Measurements from ENCODE around the gene RPS6KC1. TPM values are rescaled to one million over a fixed set of nuclear protein-coding genes. Genes with fewer than 3 reads are reported as not detected.

RPS6KC1 gene
- total and polyA plus RNA-seq, 5 donors: 4.3 to 14.6 (median 11.5) TPM

DNA sequence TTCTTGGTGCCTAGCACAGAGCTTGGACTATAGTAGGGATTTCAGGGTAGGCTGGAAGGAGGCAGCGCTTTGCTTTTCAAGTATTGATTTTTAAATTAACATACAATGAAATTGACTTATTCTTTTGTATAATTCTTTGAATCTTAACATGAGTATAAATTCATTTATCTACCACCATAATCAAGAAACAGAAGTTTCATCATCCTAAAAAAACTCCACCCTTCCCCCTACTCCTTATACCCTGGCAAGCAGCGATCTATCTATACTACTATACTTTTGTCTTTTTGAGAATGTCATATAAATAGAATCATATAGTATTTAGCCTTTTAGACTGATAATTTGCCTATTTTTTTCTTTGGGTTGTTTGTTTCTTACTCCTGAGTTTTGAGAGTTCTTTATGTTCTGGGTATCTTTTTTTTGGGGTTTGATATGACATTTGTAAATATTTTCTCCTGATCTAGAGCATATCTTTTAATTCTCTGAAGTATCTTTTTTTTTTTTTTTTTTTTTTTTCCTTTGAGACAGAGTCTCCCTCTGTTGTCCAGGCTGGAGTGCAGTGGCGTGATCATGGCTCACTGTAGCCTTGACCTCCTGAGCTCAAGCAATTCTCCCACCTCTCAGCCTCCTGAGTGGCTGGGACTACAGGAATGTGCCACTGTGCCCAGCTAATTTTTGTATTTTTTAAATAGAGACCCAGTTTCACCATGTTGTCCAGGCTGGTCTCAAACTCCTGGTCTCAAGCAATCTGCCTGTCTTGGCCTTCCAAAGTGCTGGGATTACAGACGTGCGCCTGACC lies 6.4 kb downstream of the RPS6KC1 start:
- ATAC-seq: no peak
- DNase-seq: no peak
- no peaks in the 10 kb centered on the region for H3K9me3 ChIP-seq (ENCODE audit: control insufficient read depth, low read length)
- no peak overlapping the region for H3K27ac ChIP-seq (ENCODE audit: low read length)
- intact Hi-C loops (cut with DNase I): no loop called here
- 88% methylated on average over 5 of the region's 5 CpGs for WGBS
- no peaks in the 10 kb centered on the region for H3K4me1 ChIP-seq (ENCODE audit: control insufficient read depth, insufficient read depth, low read length)
- H3K4me3 ChIP-seq (ENCODE audit: low read length): no peak overlapping the region
- H3K27me3 ChIP-seq (ENCODE audit: control insufficient read depth, insufficient read depth): no peaks in the 10 kb centered on the region

DNA sequence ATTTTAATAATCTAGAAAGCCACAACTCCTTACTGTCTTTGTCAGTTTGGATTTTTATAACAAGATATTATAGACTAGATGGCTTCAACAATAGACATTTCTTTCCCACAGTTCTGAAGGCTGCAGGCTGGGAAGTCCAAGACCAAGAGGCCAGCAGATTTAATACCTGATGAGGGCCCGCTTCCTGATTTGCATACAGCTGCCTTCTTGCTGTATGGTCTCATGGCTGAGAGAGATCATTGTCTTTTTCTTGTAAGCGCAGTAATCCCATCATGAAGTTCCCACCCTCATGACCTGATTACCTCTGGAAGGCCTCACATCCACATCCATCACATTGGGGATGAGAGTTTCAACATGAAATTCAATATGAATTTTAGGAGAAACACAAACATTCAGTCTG lies 9.8 kb downstream of the RPS6KC1 start:
- over 99% methylated on average over 2 of the region's 2 CpGs for WGBS
- intact Hi-C loops (cut with DNase I): no loop called here
- Histone ChIP-seq H3K4me1 (ENCODE audit: control insufficient read depth, insufficient read depth, low read length) (peaks cover 2% of the 10 kb centered on the region), H3K9me3 (ENCODE audit: control insufficient read depth, low read length) (no peaks in the 10 kb centered on the region), H3K27ac (ENCODE audit: low read length) (no peak overlapping the region), H3K27me3 (ENCODE audit: control insufficient read depth, insufficient read depth) (no peaks in the 10 kb centered on the region), H3K4me3 (ENCODE audit: low read length) (no peak overlapping the region)
- DNase-seq (no peak), ATAC-seq (no peak)

DNA sequence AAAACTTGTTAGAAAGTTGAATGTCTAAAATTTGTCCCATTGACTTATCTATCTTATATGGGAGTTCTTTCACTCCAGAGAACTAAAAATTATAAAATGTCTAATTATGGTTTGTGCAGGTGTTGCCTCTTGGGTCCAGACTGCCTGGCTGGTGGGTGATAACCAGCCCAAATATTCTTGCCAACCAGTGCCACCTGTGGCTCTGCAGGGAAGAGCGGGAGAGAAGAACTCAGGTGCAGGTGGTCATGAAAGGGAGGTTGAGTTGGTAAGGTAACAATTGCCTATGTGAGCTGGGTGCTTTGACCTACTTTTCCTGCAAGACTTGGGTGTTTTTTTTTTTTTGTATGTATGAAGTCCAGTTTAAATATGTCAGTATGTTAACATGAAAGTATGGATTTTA lies 10.2 kb downstream of the RPS6KC1 start:
- H3K9me3 ChIP-seq (ENCODE audit: control insufficient read depth, low read length): no peaks in the 10 kb centered on the region
- ATAC-seq: no peak
- intact Hi-C loops (cut with DNase I): no loop called here

DNA sequence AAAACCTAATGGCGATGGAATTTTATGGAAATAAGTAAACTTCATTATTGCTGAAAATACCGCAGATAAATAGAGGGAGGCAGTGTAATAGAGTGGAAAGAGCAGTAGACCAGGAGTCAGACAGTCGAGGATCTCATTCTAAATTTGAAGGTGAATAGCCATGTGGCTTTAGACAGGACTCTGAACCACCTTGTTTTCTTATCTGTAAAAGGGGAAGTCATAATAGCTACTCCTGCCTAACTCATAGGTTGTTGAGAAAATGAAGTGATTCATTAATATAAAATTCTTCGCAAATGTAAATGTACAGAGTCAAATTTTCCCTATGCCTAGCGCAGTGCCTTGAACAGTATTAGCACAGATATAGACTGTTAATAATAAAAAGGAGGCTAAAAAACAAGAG lies 14.8 kb downstream of the RPS6KC1 start:
- intact Hi-C loops (cut with DNase I): no loop called here
- DNase-seq (no peak), ATAC-seq (no peak)
- no peak overlapping the region for H3K4me3 ChIP-seq (ENCODE audit: low read length)
- whole genome bisulfite sequencing: 95% methylated on average over 5 of the region's 5 CpGs
- peaks cover 2% of the 10 kb centered on the region for H3K4me1 ChIP-seq (ENCODE audit: control insufficient read depth, insufficient read depth, low read length)
- no peak overlapping the region for H3K27ac ChIP-seq (ENCODE audit: low read length)
- H3K9me3 ChIP-seq (ENCODE audit: control insufficient read depth, low read length): no peaks in the 10 kb centered on the region
- no peaks in the 10 kb centered on the region for H3K27me3 ChIP-seq (ENCODE audit: control insufficient read depth, insufficient read depth)

More for the DNA sequence above, 10.2 kb downstream of the RPS6KC1 start:
- Histone ChIP-seq H3K4me3 (ENCODE audit: low read length) (no peak overlapping the region), H3K4me1 (ENCODE audit: control insufficient read depth, insufficient read depth, low read length) (peaks cover 2% of the 10 kb centered on the region), H3K27me3 (ENCODE audit: control insufficient read depth, insufficient read depth) (no peaks in the 10 kb centered on the region), H3K27ac (ENCODE audit: low read length) (no peak overlapping the region)
- no peak for DNase-seq
- WGBS: 98% methylated on average over 1 of the region's 1 CpG

DNA sequence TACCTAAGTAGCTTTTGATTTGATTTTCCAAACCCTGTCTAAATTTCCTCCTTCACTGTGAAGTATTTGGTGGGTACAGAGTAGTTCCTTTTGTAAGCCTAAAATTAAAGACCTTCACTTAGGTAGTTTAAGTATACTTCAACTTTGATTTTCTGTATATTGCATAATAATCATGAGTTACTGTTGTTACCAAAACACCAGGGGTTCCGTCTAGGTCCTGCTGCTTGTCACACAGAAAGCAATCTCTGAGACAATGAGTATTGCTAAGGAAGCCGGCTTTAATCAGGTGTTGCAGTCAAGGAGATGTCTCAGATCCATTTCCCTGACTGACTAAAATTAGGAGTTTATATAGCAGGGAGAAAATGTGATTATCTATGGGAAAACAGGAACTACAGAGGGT lies 15.3 kb downstream of the RPS6KC1 start:
- DNase-seq (no peak), ATAC-seq (no peak)
- intact Hi-C loops (cut with DNase I): no loop called here
- Histone ChIP-seq H3K27me3 (ENCODE audit: control insufficient read depth, insufficient read depth) (no peaks in the 10 kb centered on the region), H3K4me1 (ENCODE audit: control insufficient read depth, insufficient read depth, low read length) (peaks cover 2% of the 10 kb centered on the region), H3K27ac (ENCODE audit: low read length) (no peak overlapping the region), H3K4me3 (ENCODE audit: low read length) (no peak overlapping the region), H3K9me3 (ENCODE audit: control insufficient read depth, low read length) (no peaks in the 10 kb centered on the region)
- WGBS: 73% methylated on average over 2 of the region's 2 CpGs

DNA sequence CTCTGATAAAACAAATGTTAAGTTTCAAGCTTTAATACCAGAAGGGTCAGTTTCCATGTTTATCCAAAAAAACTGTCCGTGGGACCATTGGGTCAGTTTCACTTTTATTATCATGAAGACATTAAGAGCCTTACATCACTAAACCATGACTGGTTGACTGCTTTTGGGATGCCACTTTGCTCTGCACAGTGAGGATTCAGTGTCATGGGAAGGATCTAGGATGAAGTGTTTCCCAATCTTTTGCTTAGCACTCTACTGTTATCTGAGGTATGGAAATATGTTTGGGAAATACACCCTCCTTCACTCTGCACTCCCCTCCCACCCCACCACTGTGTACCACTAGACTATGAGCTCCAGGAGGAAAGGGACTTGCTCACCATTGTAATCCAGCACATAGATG lies 16.3 kb downstream of the RPS6KC1 start:
- Histone ChIP-seq H3K9me3 (ENCODE audit: control insufficient read depth, low read length) (no peaks in the 10 kb centered on the region), H3K27me3 (ENCODE audit: control insufficient read depth, insufficient read depth) (no peaks in the 10 kb centered on the region), H3K27ac (ENCODE audit: low read length) (no peak overlapping the region), H3K4me1 (ENCODE audit: control insufficient read depth, insufficient read depth, low read length) (peaks cover 2% of the 10 kb centered on the region), H3K4me3 (ENCODE audit: low read length) (no peak overlapping the region)
- WGBS: 79% methylated on average over 1 of the region's 1 CpG
- ATAC-seq: no peak
- no peak for DNase-seq
- intact Hi-C loops (cut with DNase I): no loop called here

DNA sequence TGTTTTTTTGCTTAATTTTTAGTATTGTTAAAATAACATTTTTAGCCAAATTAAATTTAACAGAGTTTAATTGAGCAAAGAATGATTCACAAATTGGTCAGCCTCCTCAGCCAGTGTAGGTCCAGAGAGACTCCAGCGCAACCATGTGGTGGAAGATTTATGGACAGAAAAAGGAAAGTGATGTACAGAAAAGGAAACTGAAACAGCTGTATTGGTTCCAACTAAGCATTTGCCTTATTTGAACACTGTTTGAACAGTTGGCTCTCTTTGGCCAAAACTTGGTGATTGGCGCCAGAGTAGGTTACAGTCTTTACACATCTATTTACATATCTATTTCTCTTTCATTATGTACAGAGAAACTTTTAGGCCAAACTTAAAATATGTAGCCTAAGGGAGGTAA lies 19.4 kb downstream of the RPS6KC1 start:
- Histone ChIP-seq H3K27ac (ENCODE audit: low read length) (no peak overlapping the region), H3K27me3 (ENCODE audit: control insufficient read depth, insufficient read depth) (no peaks in the 10 kb centered on the region), H3K9me3 (ENCODE audit: control insufficient read depth, low read length) (no peaks in the 10 kb centered on the region), H3K4me3 (ENCODE audit: low read length) (no peak overlapping the region), H3K4me1 (ENCODE audit: control insufficient read depth, insufficient read depth, low read length) (no peaks in the 10 kb centered on the region)
- intact Hi-C loops (cut with DNase I): no loop called here
- no peak for ATAC-seq
- DNase-seq: no peak
- 54% methylated on average over 2 of the region's 2 CpGs for WGBS

DNA sequence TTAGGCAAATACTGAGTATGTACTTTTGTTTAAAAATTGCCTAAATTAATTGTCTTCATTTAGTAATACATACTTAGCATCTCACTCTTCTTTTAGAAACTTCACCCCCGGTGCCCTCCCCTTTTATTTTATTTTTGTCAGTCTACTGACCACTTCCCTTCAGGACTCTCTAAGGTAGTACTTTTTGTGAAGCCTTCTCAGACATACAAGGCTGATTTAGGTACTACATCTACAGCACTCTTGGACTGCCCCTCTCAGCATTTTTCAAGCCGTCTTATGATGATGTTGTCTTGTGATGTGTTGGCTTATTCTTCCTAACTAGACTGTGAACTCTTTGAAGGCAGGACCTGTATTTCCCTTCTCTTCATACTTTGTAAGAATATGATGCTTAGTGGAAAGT lies 24.7 kb downstream of the RPS6KC1 start:
- Histone ChIP-seq H3K27ac (ENCODE audit: low read length) (no peak overlapping the region), H3K4me1 (ENCODE audit: control insufficient read depth, insufficient read depth, low read length) (no peaks in the 10 kb centered on the region), H3K9me3 (ENCODE audit: control insufficient read depth, low read length) (no peaks in the 10 kb centered on the region), H3K4me3 (ENCODE audit: low read length) (no peak overlapping the region), H3K27me3 (ENCODE audit: control insufficient read depth, insufficient read depth) (no peaks in the 10 kb centered on the region)
- ATAC-seq: no peak
- 97% methylated on average over 2 of the region's 2 CpGs for WGBS
- intact Hi-C loops (cut with DNase I): no loop called here
- no peak for DNase-seq

DNA sequence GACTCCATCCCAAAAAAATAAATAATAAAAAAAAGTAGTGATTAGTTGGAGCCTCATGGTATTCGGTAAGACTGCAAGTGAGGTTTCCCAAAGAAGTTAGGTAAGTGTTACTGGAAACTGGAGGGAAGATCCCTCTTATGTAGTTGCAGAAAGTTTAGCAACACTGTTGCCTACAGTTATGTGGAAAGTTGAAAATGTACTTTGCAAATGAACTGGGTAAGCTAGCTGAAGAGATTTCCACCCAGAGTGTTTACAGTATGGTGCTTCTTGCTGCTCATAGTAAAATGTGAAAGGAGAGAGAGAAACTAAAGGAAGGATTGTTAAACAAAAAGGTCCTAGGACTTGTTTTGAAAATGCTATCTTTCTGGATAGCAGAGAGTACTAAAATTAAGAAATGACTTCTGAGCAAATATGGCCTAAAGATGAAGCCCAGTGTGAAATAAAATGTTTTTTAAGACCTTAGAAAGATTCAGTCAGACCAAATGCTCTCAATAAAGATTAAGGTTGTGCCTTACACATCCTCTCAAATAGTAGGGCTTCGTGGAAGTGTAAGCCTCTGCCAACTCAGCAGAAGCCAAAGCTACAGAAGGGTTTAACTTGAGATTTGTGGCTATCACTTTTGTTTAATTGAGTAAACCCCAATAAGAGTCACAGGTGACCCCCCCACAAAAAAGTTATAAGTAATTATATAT lies 31.5 kb downstream of the RPS6KC1 start:
- Histone ChIP-seq H3K27me3 (ENCODE audit: control insufficient read depth, insufficient read depth) (no peaks in the 10 kb centered on the region), H3K4me1 (ENCODE audit: control insufficient read depth, insufficient read depth, low read length) (no peaks in the 10 kb centered on the region), H3K27ac (ENCODE audit: low read length) (no peak overlapping the region), H3K9me3 (ENCODE audit: control insufficient read depth, low read length) (no peaks in the 10 kb centered on the region), H3K4me3 (ENCODE audit: low read length) (no peak overlapping the region)
- intact Hi-C loops (cut with DNase I): no loop called here
- 94% methylated on average over 2 of the region's 2 CpGs for WGBS
- ATAC-seq (no peak), DNase-seq (no peak)

DNA sequence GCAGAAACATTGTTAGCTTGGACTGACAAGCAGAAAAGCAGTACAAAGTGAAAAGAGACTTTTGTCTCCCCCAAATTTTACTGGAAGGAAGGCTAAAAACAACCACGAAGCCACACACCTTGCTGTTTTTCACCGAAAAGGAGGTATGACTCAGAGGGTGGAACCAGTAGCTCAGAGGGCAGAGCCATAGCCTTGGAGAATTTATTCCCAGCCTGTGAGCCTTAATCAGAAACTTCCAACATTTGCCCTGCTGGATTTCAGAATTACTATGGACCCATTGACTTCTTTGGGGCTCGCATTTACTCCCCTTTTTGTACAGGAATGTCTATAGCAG lies 32.0 kb downstream of the RPS6KC1 start:
- Histone ChIP-seq H3K4me1 (ENCODE audit: control insufficient read depth, insufficient read depth, low read length) (no peaks in the 10 kb centered on the region), H3K27ac (ENCODE audit: low read length) (no peak overlapping the region), H3K27me3 (ENCODE audit: control insufficient read depth, insufficient read depth) (no peaks in the 10 kb centered on the region), H3K9me3 (ENCODE audit: control insufficient read depth, low read length) (no peaks in the 10 kb centered on the region), H3K4me3 (ENCODE audit: low read length) (no peak overlapping the region)
- 95% methylated on average over 3 of the region's 3 CpGs for WGBS
- intact Hi-C loops (cut with DNase I): no loop called here
- ATAC-seq (no peak), DNase-seq (no peak)

DNA sequence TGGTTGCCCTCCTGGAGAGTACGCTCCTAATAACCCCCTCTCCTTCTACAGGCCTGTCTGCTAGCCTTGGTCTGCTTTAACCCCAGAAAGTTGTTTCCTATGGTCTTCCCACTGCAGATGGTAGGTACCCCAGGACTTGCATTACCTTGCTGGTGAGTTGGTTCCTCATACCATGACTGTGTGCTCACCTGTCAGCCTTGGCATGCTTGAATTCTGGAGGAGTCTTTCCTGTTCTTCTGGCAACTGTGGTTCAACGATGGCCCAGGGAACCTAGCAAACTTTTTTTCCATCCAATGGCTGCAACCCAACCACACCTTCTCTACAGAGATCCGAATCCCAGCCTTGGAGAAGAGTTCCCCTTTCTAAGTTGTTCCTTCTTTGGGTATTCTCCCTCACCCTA lies 36.9 kb downstream of the RPS6KC1 start:
- H3K4me3 ChIP-seq (ENCODE audit: low read length): no peak overlapping the region
- DNase-seq: no peak
- H3K27ac ChIP-seq (ENCODE audit: low read length): no peak overlapping the region
- intact Hi-C loops (cut with DNase I): no loop called here
- 95% methylated on average over 3 of the region's 3 CpGs for WGBS
- ATAC-seq: no peak
- H3K4me1 ChIP-seq (ENCODE audit: control insufficient read depth, insufficient read depth, low read length): no peaks in the 10 kb centered on the region
- no peaks in the 10 kb centered on the region for H3K27me3 ChIP-seq (ENCODE audit: control insufficient read depth, insufficient read depth)
- H3K9me3 ChIP-seq (ENCODE audit: control insufficient read depth, low read length): no peaks in the 10 kb centered on the region
